HG03045 (cell line): ENCODE data around the gene KIAA0930.
"Not testable (repeated sequence)": the region's sequence is repeated elsewhere in the genome, so short reads cannot be mapped to it uniquely, and the experiment has no call there.

Experiments used
- ATAC-seq: cut with Tn5 transposase; IDR thresholded peaks from one replicate; pipeline ENCODE4 v1.9.1; 2021; ENCODE audit warnings: mild to moderate bottlenecking, moderate library complexity; ENCODE audit not compliant: unreplicated experiment

The KIAA0930 gene

DNA sequence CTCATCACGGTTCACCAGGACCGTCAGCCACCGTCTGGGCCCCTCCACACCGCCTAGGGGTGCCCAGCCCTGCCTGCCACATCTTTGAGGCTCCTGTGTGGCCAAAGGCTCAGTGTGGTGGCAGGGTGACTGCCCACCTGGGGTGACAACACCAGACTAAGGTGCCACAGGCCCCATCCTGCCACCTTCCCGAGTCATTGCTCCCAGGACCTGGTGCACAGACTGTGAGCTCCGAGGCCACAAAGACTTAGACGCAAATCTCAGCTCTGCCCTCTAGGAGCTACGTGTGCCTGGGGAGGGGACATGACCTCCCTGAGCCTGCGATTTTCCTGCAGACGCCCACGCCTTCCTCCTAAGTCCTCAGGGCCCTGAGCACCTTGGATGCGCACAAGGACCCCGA is 36.5 kb downstream of the KIAA0930 start:
- no peak for ATAC-seq

GRCh38 chr22:45203150-45203951 is 37.3 kb downstream of the KIAA0930 start:
- no peak for ATAC-seq

GRCh38 chr22:45202333-45203149 is 38.2 kb downstream of the KIAA0930 start:
- ATAC-seq, result no peak

DNA sequence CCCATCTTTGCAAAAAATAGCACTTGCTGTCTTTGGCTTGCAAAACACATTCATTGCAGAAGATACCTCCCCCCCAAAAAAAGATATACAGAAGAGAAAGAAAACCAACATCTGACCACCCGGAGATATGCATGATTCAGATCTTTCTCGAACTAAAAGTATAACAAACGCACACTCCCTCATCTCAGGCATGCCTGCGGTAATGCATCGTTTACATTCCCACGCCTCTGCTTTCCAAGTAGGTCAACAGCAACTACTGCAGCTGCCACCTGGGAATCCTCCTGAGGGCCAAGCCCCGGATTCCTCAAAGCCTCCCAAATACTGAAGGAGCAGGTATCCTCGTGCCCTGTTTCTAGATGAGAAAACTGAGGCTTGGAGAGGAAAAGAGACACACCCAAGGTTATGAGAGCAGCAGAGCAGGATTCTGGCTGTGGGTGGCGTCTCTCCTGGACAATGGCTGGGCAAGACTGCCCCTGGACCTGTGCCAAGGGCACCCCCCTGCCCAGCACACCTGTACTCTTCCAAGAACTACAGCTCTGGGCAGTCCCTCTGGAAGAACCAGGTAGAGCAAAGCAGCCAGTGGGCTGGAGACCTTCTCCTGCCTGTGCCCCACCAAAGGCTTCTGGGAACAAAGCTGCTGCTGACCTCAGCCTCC is 38.9 kb downstream of the KIAA0930 start:
- no peak for ATAC-seq

DNA sequence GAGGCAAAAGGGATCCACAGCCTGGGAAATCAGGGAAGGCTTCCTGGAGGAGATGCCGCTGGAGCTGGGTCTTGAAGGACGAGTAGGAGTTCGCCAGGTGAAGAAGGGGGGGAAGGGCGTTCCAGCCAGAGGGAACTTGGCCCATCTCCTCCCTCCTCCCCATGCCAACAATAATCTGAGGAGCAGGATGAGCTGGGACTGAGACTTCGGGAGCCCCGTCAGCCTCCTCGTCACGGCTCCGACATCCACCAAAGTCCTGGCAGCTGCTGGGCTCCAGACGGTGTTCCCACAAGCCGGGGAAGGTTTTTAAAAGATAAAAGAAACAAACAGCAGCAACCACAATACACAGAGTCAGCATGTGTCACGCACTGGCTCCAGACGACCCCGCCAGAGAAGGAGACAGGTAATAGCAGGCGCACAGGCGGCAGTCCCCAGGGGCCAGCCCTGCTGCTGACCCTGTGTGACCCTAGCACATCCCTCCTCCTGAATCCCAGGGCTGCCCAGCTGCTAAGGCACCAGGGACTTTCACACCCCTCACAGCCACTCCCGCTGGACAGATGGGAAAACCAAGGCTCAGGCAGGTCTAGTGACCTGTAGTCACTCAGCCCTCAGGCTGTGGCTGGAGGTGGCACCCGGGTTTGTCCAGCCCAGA is 39.7 kb downstream of the KIAA0930 start:
- ATAC-seq, result no peak

GRCh38 chr22:45200230-45200629 is 40.5 kb downstream of the KIAA0930 start:
- ATAC-seq, result no peak

- no peak for ATAC-seq
Observed at GRCh38 chr22:45199723-45200122, 41.0 kb downstream of the KIAA0930 start.

DNA sequence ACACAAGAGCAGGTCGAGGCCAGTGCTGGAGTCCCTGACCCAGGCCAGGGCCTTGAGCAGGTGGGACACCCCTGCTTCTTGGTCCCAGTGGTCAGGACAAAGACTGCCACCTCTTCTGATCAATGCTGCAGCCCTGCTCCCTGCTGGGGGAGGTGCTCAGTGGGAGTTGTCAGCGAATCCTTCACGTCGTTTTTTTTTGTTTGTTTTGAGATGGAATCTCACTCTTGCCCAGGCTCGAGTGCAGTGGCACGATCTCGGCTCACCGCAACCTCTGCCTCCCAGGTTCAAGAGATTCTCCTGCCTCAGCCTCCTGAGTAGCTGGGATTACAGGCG is 42.3 kb downstream of the KIAA0930 start:
- no peak for ATAC-seq

DNA sequence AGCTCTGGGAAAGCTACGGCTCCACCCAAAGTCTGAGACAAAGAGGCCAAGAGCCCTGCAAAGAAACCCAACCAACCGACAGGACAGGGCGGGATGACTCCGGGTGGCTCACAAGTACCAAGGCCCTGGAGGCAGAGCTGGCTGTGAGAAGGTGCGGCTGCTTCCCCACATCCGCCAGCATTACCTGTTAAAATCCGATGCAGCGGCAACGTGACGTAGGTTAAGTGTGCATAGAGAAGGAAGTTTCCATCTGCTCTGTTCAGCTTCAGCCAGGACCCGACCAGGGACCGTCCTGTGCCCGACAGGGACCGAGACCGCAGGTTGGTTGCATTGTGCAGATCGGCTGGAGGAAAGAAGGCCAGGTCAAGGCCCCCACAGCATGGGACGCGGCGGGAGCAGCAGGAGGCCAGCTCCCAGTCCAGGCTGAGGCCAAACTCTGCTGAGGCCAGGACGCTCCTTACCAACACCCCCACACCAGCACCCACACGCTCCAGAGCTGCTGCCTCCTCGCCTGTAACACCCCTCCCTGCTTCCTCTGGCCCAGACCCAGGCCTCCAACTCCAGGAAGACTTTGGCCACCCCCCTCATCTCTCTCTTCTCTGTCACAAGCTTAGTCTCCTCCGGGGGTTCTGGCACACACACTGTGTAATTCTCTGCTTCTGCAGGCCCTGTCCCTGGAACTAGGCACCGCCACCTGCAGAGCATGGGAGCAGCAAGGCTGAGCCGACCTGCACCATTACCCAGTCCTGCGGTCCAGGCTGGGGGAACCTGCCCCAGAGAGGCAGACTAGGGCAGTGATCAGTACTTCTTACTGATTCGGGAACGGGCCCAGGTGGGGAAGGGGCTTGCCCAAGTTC is 42.9 kb downstream of the KIAA0930 start:
- no peak for ATAC-seq

- no peak for ATAC-seq
Observed at GRCh38 chr22:45196926-45197605, 43.6 kb downstream of the KIAA0930 start.

GRCh38 chr22:45196308-45196707 is 44.4 kb downstream of the KIAA0930 start:
- no peak for ATAC-seq

DNA sequence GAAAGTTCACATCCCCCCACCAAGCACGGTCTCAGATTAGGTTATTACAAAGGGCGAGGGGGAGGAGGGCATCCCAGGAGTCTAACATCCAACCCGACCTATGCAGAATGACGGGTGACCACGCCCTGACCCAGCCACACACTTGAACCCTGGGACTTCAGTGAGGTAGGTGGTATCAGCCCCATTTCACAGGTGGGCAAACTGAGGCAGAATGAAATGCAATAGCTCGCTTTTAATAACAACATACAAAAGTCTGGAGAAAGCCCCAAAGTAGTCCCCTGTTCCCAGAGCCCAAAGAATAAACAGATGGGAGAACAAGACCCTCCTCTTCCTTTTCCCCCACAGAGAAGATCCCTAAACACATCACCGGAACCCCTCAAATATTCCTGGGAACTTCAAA is 45.1 kb downstream of the KIAA0930 start:
- ATAC-seq, result no peak

DNA sequence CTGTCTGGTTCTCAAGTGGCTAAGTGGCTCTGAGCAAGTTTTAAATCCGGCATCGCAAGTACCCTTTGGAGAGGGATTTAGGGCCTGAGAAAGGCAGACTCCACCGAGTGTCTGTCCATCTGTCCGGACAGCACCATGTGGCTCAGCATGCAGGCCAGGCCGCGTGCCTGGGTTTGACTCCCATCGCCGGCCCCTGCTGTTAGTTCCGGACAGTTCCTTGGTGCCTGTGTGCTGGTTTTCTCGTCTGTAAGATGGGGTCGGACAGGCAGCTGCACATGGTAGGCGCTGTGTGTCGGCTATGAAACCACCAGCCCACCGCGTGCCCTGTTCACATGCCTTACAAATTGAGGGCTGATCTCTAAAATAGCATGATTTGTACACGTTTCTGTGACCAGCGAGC is 46.0 kb downstream of the KIAA0930 start:
- ATAC-seq, result no peak

GRCh38 chr22:45192701-45193187 is 48.0 kb downstream of the KIAA0930 start:
- no peak for ATAC-seq

DNA sequence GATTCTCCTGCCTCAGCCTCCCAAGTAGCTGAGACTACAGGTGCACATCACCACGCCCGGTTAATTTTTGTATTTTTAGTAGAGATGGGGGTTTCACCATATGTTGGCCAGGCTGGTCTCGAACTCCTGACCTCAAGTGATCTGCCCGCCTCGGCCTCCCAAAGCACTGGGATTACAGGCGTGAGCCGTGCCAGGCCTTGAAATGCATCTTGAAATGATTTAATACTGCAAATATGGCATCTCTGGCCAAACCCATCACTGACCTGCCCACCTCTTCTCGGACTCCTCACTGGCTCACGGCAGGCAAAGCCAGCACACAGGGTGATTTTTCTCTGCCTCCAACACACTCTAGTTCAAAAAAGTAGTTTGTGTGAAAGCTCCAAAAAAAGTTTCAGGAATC is 48.9 kb downstream of the KIAA0930 start:
- not testable (repeated sequence) for ATAC-seq

DNA sequence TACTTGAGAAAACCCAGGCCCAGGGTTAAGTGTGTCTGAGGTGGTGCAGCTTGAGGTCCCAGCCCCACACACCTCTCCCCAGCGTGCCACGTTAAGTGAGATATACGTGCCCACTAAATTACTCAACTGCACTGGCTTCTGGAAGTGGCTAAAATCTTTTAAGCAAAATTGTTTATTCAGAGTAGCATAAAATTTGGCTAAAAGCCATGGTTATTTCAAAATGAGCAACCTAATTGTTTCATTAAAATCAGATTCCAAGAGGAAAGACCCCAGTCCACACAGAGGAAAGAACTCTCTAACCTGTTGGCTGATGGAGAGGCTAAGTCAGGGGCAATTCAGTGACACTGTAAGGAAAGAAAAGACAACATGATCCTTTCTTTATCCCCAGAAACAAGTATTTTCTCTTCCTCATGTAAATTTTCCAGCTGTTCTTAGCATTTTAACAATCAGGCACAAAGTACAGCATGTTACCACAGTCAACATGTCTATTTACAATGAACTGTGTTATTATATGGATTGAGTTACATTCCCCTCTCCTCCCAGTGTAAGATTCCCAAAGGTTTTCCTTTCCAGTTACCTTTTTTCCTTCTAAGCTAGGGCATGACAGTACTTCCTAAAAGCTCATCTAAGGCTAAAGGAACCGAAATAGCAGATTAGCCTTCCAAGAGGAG is 50.4 kb downstream of the KIAA0930 start:
- no peak for ATAC-seq

DNA sequence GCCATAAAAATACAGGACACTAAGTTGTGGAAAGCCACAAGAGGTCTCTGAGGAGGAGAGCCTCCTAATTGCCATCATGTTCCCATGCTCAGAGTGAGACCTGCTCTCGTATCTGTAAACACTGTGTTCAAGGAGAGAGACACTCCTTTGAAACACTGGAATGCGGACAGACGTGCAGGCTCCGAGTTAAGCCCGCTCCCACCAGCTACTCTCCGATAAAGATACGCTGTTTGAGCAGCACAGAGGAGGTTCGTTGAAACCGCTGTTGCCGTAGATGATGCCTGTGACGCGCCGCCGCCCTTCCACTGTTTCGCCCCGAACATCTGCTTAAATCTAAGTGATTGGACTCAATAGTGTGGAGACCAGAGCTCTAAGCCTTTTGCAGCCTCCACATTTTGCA is 51.9 kb downstream of the KIAA0930 start:
- ATAC-seq, result no peak

DNA sequence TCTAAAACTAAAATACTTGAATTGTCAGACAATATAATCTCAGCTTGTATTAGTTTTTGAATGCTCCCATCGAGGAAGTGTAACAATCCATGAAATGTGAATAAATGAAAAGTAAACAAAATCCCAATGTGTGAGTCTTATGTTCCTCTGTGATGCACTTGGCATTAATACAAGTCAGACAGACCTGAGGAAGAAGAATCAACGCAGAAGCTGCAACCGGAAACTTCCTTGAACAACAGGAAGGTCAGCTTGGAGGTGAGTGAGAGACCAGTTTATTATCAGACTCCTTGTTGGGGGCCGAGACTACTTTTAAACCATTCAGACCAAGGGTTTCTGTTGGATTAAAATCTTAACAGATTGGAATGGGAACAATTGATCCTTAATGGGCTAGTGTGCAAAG is 52.8 kb downstream of the KIAA0930 start:
- ATAC-seq, result no peak
